Neural cell (in vitro differentiated cells): ENCODE results near the gene SLAIN2.

ENCODE experiments used
- POLR2AphosphoS5 ChIP-seq: IDR thresholded peaks from 2 replicates; pipeline ENCODE4 v1.6.1; 2012
- TF ChIP-seq, protein P1 (sequence below): fragments of 450-650 bp; IDR thresholded peaks from 2 replicates; pipeline ENCODE4 v1.5.1; 2014; ENCODE audit warnings: antibody characterized with exemption, mild to moderate bottlenecking, moderate library complexity; ENCODE audit not compliant: poor library complexity, severe bottlenecking

DNA sequence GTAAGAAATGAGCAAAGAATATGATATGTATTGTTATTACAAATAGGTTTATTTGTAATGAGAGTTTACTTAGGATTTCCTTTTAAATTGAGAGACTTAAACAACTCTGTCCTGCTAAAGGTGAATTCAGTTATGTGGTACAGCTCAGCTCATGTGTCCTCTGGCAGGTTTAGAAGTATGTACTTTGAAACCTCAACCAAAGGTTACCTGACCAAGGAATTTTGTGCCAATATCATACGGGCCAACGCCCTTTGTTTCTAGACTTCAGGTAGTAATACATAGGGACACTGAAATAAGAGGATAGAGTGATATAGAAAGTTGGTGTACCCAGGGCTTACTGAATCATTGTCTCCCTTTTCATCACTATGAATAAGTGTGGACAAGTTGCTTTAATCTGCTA, 25.7 kb downstream of the SLAIN2 start:
- TF ChIP-seq, protein P1, sequence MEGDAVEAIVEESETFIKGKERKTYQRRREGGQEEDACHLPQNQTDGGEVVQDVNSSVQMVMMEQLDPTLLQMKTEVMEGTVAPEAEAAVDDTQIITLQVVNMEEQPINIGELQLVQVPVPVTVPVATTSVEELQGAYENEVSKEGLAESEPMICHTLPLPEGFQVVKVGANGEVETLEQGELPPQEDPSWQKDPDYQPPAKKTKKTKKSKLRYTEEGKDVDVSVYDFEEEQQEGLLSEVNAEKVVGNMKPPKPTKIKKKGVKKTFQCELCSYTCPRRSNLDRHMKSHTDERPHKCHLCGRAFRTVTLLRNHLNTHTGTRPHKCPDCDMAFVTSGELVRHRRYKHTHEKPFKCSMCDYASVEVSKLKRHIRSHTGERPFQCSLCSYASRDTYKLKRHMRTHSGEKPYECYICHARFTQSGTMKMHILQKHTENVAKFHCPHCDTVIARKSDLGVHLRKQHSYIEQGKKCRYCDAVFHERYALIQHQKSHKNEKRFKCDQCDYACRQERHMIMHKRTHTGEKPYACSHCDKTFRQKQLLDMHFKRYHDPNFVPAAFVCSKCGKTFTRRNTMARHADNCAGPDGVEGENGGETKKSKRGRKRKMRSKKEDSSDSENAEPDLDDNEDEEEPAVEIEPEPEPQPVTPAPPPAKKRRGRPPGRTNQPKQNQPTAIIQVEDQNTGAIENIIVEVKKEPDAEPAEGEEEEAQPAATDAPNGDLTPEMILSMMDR: no peak
- TF ChIP-seq POLR2AphosphoS5: no peak
